Measurements from ENCODE around the gene APIP.
A peak's percentile ranks its signal among the peaks of the same experiment; 100 is the strongest.

The APIP gene

DNA sequence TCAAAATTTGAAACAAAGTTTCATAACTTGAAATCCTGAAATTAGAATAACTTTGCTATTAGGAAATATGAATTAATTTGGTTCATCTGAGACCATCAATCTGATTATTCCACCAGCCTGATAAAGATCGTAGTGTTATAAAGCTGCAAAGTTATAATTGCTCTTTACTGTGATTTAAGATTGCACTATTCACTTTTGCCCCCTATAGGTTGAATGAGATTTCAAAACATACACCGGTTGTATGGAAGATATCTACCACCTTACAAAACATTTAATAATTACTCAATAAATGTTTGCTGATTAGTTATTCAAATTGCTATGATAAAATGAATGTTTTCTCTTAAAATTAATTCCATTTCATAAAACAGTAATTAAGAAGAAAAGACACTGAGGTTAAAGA lies 26.1 kb downstream of the APIP start:
- peak; percentile 6 for TF ChIP-seq CTCF (IDR thresholded peaks at IDR 0.05; ENCODE audit: low read depth, low read length, missing control alignments)

GRCh38 chr11:34887260-34887659 lies 28.9 kb downstream of the APIP start:
- no peak overlapping the region for H3K27ac ChIP-seq
- no peaks in the 10 kb centered on the region for H3K27me3 ChIP-seq (replicated peaks)
- no peak for DNase-seq
- H3K36me3 ChIP-seq (replicated peaks), result peaks cover 3% of the 10 kb centered on the region
- in situ Hi-C loops (cut with HindIII; ENCODE audit: low pct_ligation_motif_present, low sequenced_read_pairs), result no loop called here
- TF ChIP-seq CTCF (IDR thresholded peaks at IDR 0.05; ENCODE audit: low read depth, low read length, missing control alignments), result no peak
- H3K4me3 ChIP-seq (ENCODE audit: low read depth, low read length), result no peak overlapping the region

More for the DNA sequence above, 26.1 kb downstream of the APIP start:
- Histone ChIP-seq H3K27ac (no peak overlapping the region), H3K36me3 (replicated peaks) (no peaks in the 10 kb centered on the region), H3K4me3 (ENCODE audit: low read depth, low read length) (no peak overlapping the region), H3K27me3 (replicated peaks) (no peaks in the 10 kb centered on the region)
- DNase-seq, result no peak
- in situ Hi-C loops (cut with HindIII; ENCODE audit: low pct_ligation_motif_present, low sequenced_read_pairs), result no loop called here

GRCh38 chr11:34886609-34887008 lies 29.6 kb downstream of the APIP start:
- Histone ChIP-seq H3K4me3 (ENCODE audit: low read depth, low read length) (no peak overlapping the region), H3K27ac (no peak overlapping the region), H3K36me3 (replicated peaks) (peaks cover 3% of the 10 kb centered on the region), H3K27me3 (replicated peaks) (no peaks in the 10 kb centered on the region)
- no peak for TF ChIP-seq CTCF (IDR thresholded peaks at IDR 0.05; ENCODE audit: low read depth, low read length, missing control alignments)
- no peak for DNase-seq
- in situ Hi-C loops (cut with HindIII; ENCODE audit: low pct_ligation_motif_present, low sequenced_read_pairs), result no loop called here

DNA sequence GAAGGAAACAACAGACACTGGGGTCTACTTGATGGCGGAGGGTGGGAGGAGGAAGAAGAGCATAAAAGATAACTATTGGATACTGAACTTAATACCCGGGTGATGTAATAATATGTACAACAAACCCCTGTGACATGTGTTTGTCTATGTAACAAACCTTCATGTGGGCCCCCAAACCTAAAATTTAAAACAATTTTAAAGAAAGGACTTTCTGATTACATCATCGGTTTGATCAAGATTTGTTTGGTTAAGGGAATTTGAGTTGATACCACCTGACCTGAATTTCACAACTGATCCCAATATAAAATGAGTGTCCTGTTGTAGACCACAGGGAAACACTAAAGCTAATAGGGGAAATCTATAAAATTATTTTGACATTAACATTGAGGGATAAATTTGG lies 34.3 kb downstream of the APIP start:
- DNase-seq, result no peak
- Histone ChIP-seq H3K4me3 (ENCODE audit: low read depth, low read length) (no peak overlapping the region), H3K27me3 (replicated peaks) (no peaks in the 10 kb centered on the region), H3K36me3 (replicated peaks) (peaks cover 3% of the 10 kb centered on the region), H3K27ac (no peak overlapping the region)
- TF ChIP-seq CTCF (IDR thresholded peaks at IDR 0.05; ENCODE audit: low read depth, low read length, missing control alignments), result no peak
- in situ Hi-C loops (cut with HindIII; ENCODE audit: low pct_ligation_motif_present, low sequenced_read_pairs), result no loop called here

- no peak overlapping the region for H3K27ac ChIP-seq
- no peak for DNase-seq
- no peak overlapping the region for H3K4me3 ChIP-seq (ENCODE audit: low read depth, low read length)
- in situ Hi-C loops (cut with HindIII; ENCODE audit: low pct_ligation_motif_present, low sequenced_read_pairs), result no loop called here
- H3K27me3 ChIP-seq (replicated peaks), result no peaks in the 10 kb centered on the region
- no peak for TF ChIP-seq CTCF (IDR thresholded peaks at IDR 0.05; ENCODE audit: low read depth, low read length, missing control alignments)
- H3K36me3 ChIP-seq (replicated peaks), result no peaks in the 10 kb centered on the region
These were observed 38.7 kb downstream of the APIP start for GRCh38 chr11:34877375-34877975.

- no peak for TF ChIP-seq CTCF (IDR thresholded peaks at IDR 0.05; ENCODE audit: low read depth, low read length, missing control alignments)
- Histone ChIP-seq H3K27ac (no peak overlapping the region), H3K27me3 (replicated peaks) (no peaks in the 10 kb centered on the region), H3K4me3 (ENCODE audit: low read depth, low read length) (no peak overlapping the region), H3K36me3 (replicated peaks) (no peaks in the 10 kb centered on the region)
- in situ Hi-C loops (cut with HindIII; ENCODE audit: low pct_ligation_motif_present, low sequenced_read_pairs), result no loop called here
- DNase-seq, result no peak
These were observed 42.0 kb downstream of the APIP start for GRCh38 chr11:34874202-34874601.
